ENCODE data around the gene COPB2. TPM values are rescaled to one million over a fixed set of nuclear protein-coding genes. Genes with fewer than 3 reads are reported as not detected.

COPB2 gene
- total RNA-seq, 1 donor from 2014 or later, result 106 TPM

DNA sequence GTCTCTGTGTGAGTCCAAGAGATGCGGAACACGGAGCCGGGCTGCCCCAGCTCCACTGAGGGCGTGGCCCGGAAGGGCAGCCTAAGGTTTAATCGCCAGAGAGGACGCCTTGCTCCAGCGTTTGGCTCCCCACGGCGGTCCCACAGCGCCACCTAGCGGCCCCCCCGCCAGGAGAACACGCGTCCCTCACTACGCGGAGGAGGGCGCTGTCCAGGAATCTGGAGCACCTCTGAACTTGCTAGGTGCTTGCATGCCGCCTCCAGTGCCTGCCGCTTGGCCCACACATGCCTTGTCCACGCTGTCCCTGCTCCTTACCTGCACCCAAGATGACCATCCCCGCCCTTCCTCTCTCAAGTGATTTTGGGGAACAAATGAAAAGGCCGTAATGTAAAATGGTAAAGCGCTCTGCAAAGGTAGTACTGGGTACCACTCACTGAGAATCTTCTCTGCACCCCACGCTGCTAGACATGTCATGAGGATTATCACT lies 60.0 kb downstream of the COPB2 start:
- Histone ChIP-seq H3K36me3 (no peaks in the 10 kb centered on the region), H3K9me3 (no peaks in the 10 kb centered on the region), H3K27me3 (peaks cover 16% of the 10 kb centered on the region), H3K4me3 (peak overlapping the region; percentile 23), H3K27ac (no peak overlapping the region), H3K4me1 (no peaks in the 10 kb centered on the region)
- DNase-seq (peak; percentile 95), ATAC-seq (peak; percentile 99)
- TF ChIP-seq, protein P1, sequence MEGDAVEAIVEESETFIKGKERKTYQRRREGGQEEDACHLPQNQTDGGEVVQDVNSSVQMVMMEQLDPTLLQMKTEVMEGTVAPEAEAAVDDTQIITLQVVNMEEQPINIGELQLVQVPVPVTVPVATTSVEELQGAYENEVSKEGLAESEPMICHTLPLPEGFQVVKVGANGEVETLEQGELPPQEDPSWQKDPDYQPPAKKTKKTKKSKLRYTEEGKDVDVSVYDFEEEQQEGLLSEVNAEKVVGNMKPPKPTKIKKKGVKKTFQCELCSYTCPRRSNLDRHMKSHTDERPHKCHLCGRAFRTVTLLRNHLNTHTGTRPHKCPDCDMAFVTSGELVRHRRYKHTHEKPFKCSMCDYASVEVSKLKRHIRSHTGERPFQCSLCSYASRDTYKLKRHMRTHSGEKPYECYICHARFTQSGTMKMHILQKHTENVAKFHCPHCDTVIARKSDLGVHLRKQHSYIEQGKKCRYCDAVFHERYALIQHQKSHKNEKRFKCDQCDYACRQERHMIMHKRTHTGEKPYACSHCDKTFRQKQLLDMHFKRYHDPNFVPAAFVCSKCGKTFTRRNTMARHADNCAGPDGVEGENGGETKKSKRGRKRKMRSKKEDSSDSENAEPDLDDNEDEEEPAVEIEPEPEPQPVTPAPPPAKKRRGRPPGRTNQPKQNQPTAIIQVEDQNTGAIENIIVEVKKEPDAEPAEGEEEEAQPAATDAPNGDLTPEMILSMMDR (IDR thresholded peaks at IDR 0.05), result peak; percentile 97
- intact Hi-C loops (cut with DNase I), result no loop called here

DNA sequence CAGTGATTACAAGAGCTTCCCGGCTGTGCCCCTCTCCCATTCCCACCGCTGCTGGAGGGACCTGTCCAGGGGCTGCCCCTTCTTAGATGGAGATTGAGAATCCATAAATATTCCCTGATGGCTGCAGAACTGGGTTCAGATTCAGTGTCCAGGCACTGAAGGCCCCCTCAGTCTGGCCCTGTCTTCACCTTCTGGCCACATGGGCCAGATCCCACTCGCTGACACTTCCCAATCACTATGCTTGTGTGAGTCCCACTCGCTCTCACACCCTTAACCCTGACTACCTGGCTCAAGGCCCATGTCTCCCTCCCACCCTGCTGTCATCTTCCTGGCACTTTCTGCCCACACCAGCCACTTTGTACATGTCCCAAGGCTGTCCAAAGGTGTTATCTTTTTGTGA lies 61.1 kb downstream of the COPB2 start:
- H3K4me3 ChIP-seq, result no peak overlapping the region
- peaks cover 16% of the 10 kb centered on the region for H3K27me3 ChIP-seq
- ATAC-seq (no peak), DNase-seq (no peak)
- no peaks in the 10 kb centered on the region for H3K9me3 ChIP-seq
- H3K4me1 ChIP-seq, result no peaks in the 10 kb centered on the region
- H3K36me3 ChIP-seq, result no peaks in the 10 kb centered on the region
- TF ChIP-seq, protein P1 (IDR thresholded peaks at IDR 0.05), result no peak
- intact Hi-C loops (cut with DNase I), result no loop called here
- no peak overlapping the region for H3K27ac ChIP-seq

DNA sequence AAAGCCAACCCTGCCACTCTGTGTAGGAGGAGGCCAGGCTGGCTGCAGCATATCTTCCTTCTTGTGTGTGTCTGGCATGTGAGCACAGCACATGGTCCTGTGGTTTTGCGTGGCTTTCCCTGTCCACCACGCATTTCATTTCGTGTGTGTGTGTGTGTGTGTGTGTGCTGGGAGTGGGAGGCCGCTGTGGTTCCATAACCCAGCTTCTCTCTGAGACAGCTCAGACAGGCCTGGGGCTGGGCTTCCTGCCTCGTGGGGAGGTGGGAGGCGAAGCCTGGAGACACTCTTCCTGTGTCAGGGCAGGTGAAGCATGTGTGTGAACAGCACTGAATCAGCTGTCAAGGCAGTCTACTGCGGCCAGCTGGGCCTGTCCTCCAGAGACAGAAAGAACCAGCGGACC lies 61.6 kb downstream of the COPB2 start:
- Histone ChIP-seq H3K9me3 (no peaks in the 10 kb centered on the region), H3K27ac (no peak overlapping the region), H3K27me3 (peaks cover 16% of the 10 kb centered on the region), H3K36me3 (no peaks in the 10 kb centered on the region), H3K4me1 (no peaks in the 10 kb centered on the region), H3K4me3 (no peak overlapping the region)
- TF ChIP-seq, protein P1 (IDR thresholded peaks at IDR 0.05), result no peak
- DNase-seq, result no peak
- intact Hi-C loops (cut with DNase I), result no loop called here
- no peak for ATAC-seq

DNA sequence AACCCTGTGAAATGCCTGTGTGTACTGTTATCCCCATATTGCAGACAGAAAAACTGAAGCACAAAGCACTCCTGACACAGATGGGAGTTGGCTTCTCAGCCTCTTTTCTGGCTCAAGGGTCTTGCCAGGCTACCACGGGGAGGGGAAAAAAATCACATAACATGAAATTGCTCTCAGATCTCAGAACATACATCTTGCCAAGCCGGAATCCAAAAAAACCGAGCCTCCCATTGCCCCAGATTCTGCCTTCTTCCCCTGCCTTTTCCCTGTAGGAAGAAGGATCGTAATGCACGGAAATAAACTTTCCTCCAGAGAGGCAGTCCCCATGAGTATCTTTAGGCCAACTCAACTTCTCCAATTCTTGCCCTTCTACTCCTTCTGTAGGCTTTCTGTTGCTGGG lies 62.2 kb downstream of the COPB2 start:
- TF ChIP-seq, protein P1 (IDR thresholded peaks at IDR 0.05), result no peak
- no peak for ATAC-seq

DNA sequence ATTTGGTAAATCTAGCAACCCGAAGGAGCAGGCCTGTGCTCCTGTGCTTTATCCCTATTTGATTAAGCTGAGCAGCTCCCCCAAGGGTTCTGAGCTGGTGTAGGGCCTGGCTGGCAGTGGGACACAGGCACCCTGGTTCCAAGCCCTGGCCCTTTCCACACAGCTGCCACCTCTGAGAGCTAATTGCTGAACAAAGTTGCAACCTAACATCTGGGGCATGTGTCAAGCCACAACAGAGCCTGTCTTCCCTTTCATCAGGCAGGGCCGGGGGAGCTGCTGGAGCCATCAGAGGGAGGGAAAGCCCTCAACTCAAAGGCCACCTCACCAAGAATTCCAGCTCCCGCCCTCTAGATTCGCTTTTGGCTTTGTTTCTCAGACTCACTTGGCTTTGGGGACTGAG lies 62.7 kb downstream of the COPB2 start:
- no peak overlapping the region for H3K4me3 ChIP-seq
- H3K36me3 ChIP-seq, result no peaks in the 10 kb centered on the region
- TF ChIP-seq, protein P1 (IDR thresholded peaks at IDR 0.05), result no peak
- H3K27ac ChIP-seq, result no peak overlapping the region
- no peaks in the 10 kb centered on the region for H3K9me3 ChIP-seq
- no peak for DNase-seq
- no peak for ATAC-seq
- intact Hi-C loops (cut with DNase I), result no loop called here
- H3K27me3 ChIP-seq, result peaks cover 8% of the 10 kb centered on the region
- H3K4me1 ChIP-seq, result no peaks in the 10 kb centered on the region

More for the DNA sequence above, 62.2 kb downstream of the COPB2 start:
- Histone ChIP-seq H3K27me3 (peaks cover 11% of the 10 kb centered on the region), H3K27ac (no peak overlapping the region), H3K9me3 (no peaks in the 10 kb centered on the region), H3K36me3 (no peaks in the 10 kb centered on the region), H3K4me1 (no peaks in the 10 kb centered on the region), H3K4me3 (no peak overlapping the region)
- DNase-seq, result no peak
- intact Hi-C loops (cut with DNase I), result no loop called here

DNA sequence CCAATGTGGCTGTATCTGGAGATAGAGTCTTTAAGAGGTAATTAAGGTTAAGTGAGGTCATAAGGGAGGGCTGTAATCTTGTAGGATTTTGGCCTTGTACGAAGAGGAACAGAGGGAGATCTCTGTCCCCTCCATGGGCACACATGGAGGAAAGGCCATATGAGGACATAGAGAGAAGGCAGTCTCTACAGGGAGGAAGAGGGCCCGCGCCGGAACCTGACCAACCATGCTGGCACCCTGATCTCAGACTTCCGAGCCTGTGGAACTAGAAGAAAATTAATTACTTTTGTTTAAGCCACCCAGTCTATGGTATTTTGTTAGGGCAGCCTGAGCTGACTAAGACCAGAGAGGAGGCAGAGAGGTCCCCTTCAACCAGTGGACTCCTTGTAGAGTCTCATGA lies 63.3 kb downstream of the COPB2 start:
- no peak for ATAC-seq
- intact Hi-C loops (cut with DNase I), result no loop called here
- H3K27ac ChIP-seq, result no peak overlapping the region

More for the DNA sequence above, 63.3 kb downstream of the COPB2 start:
- Histone ChIP-seq H3K4me1 (no peaks in the 10 kb centered on the region), H3K9me3 (no peaks in the 10 kb centered on the region), H3K27me3 (peaks cover 3% of the 10 kb centered on the region), H3K36me3 (no peaks in the 10 kb centered on the region), H3K4me3 (no peak overlapping the region)
- TF ChIP-seq, protein P1 (IDR thresholded peaks at IDR 0.05), result no peak
- DNase-seq, result no peak

All from upper lobe of right lung (tissue), 1 donor.